ENCODE measurements around the gene SDK2.
A peak's percentile ranks its signal among the peaks of the same experiment; 100 is the strongest.

GRCh38 chr17:73646409-73647300 lies 2.4 kb upstream of the SDK2 start:
- TF ChIP-seq, protein P1, sequence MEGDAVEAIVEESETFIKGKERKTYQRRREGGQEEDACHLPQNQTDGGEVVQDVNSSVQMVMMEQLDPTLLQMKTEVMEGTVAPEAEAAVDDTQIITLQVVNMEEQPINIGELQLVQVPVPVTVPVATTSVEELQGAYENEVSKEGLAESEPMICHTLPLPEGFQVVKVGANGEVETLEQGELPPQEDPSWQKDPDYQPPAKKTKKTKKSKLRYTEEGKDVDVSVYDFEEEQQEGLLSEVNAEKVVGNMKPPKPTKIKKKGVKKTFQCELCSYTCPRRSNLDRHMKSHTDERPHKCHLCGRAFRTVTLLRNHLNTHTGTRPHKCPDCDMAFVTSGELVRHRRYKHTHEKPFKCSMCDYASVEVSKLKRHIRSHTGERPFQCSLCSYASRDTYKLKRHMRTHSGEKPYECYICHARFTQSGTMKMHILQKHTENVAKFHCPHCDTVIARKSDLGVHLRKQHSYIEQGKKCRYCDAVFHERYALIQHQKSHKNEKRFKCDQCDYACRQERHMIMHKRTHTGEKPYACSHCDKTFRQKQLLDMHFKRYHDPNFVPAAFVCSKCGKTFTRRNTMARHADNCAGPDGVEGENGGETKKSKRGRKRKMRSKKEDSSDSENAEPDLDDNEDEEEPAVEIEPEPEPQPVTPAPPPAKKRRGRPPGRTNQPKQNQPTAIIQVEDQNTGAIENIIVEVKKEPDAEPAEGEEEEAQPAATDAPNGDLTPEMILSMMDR (conservative IDR thresholded peaks at IDR 0.05; ENCODE audit: low read depth, low read length): 0 out of 2 replicates have a peak, but pooled peaks have one; percentile 10
- TF ChIP-seq EZH2 (IDR thresholded peaks at IDR 0.05; ENCODE audit: borderline replicate concordance, low read depth, low read length, poor library complexity, severe bottlenecking): no peak
